Measurements from ENCODE around the gene CEP78. TPM values are rescaled to one million over a fixed set of nuclear protein-coding genes. Genes with fewer than 3 reads are reported as not detected.
A peak's percentile ranks its signal among the peaks of the same experiment; 100 is the strongest.

Gene CEP78
- total RNA-seq, 1 donor from 2014 or later: 21.5 TPM

DNA sequence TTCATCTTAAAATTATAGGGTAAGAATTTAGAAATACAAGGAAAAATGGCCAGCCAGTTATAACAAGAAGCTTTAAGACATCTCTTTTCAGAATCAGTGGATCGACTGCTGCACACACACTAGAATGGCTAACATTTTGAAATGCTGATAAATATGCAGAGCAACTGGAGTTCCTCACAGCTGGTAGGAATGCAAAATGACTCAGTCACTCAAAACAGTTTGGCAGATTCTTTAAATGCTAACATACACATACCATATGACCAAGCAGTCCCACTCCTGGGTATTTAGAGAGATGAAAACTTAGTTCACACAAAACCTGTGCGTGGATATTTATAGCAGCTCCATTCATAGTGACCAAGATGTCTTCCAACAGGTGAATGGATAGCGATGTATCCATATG lies 37.9 kb downstream of the CEP78 start:
- H3K9me3 Mint-ChIP-seq (ENCODE audit: unreplicated experiment): no peaks in the 10 kb centered on the region
- H4K20me1 ChIP-seq (ENCODE audit: insufficient read depth, low read length): no peaks in the 10 kb centered on the region
- H3K4me1 ChIP-seq (ENCODE audit: insufficient read depth, low read length): no peaks in the 10 kb centered on the region
- no peaks in the 10 kb centered on the region for H3K27me3 ChIP-seq (ENCODE audit: insufficient read depth, low read length)
- no peak overlapping the region for H3K4me3 Mint-ChIP-seq (ENCODE audit: unreplicated experiment)
- H3K36me3 Mint-ChIP-seq (ENCODE audit: low read depth, unreplicated experiment): no peaks in the 10 kb centered on the region
- H3K4me1 Mint-ChIP-seq (ENCODE audit: low read depth, unreplicated experiment): peaks cover 18% of the 10 kb centered on the region
- no peak overlapping the region for H3K4me2 ChIP-seq (ENCODE audit: low read length)
- H3K79me2 ChIP-seq (ENCODE audit: insufficient read depth, low read length): no peaks in the 10 kb centered on the region
- H3K27me3 Mint-ChIP-seq (ENCODE audit: low read depth, unreplicated experiment): no peaks in the 10 kb centered on the region
- DNase-seq (ENCODE audit: low read depth): no peak
- H3K9ac ChIP-seq (ENCODE audit: low read length): no peak overlapping the region
- no peak for TF ChIP-seq EZH2 (IDR thresholded peaks at IDR 0.05; ENCODE audit: insufficient read depth, low read length)
- TF ChIP-seq, protein P1, sequence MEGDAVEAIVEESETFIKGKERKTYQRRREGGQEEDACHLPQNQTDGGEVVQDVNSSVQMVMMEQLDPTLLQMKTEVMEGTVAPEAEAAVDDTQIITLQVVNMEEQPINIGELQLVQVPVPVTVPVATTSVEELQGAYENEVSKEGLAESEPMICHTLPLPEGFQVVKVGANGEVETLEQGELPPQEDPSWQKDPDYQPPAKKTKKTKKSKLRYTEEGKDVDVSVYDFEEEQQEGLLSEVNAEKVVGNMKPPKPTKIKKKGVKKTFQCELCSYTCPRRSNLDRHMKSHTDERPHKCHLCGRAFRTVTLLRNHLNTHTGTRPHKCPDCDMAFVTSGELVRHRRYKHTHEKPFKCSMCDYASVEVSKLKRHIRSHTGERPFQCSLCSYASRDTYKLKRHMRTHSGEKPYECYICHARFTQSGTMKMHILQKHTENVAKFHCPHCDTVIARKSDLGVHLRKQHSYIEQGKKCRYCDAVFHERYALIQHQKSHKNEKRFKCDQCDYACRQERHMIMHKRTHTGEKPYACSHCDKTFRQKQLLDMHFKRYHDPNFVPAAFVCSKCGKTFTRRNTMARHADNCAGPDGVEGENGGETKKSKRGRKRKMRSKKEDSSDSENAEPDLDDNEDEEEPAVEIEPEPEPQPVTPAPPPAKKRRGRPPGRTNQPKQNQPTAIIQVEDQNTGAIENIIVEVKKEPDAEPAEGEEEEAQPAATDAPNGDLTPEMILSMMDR (IDR thresholded peaks at IDR 0.05; ENCODE audit: insufficient read depth, low read depth, low read length): no peak
- no peaks in the 10 kb centered on the region for H3K9me3 ChIP-seq (ENCODE audit: insufficient read depth, low read depth, low read length)
- H3K27ac Mint-ChIP-seq (ENCODE audit: unreplicated experiment): peak overlapping the region; percentile 44
- no peak for FAIRE-seq
- no peaks in the 10 kb centered on the region for H3K36me3 ChIP-seq (ENCODE audit: insufficient read depth, low read length)
- H2AFZ ChIP-seq (ENCODE audit: low read depth, low read length): no peak overlapping the region
- no peak overlapping the region for H3K27ac ChIP-seq (ENCODE audit: low read depth, low read length)
- no peak overlapping the region for H3K4me3 ChIP-seq (ENCODE audit: insufficient read depth, low read depth, low read length)

- H3K79me2 ChIP-seq (ENCODE audit: insufficient read depth, low read length): no peaks in the 10 kb centered on the region
- no peaks in the 10 kb centered on the region for H3K4me1 ChIP-seq (ENCODE audit: insufficient read depth, low read length)
- no peak overlapping the region for H3K9ac ChIP-seq (ENCODE audit: low read length)
- H3K4me2 ChIP-seq (ENCODE audit: low read length): no peak overlapping the region
- no peak overlapping the region for H3K4me3 ChIP-seq (ENCODE audit: insufficient read depth, low read depth, low read length)
- no peaks in the 10 kb centered on the region for H3K9me3 ChIP-seq (ENCODE audit: insufficient read depth, low read depth, low read length)
- H3K27ac ChIP-seq (ENCODE audit: low read depth, low read length): no peak overlapping the region
- no peak for FAIRE-seq
- Mint-ChIP-seq H3K9me3 (ENCODE audit: unreplicated experiment) (peaks cover under 1% of the 10 kb centered on the region), H3K4me3 (ENCODE audit: unreplicated experiment) (no peak overlapping the region), H3K36me3 (ENCODE audit: low read depth, unreplicated experiment) (no peaks in the 10 kb centered on the region), H3K27me3 (ENCODE audit: low read depth, unreplicated experiment) (no peaks in the 10 kb centered on the region), H3K4me1 (ENCODE audit: low read depth, unreplicated experiment) (peaks cover 28% of the 10 kb centered on the region), H3K27ac (ENCODE audit: unreplicated experiment) (no peak overlapping the region)
- H3K36me3 ChIP-seq (ENCODE audit: insufficient read depth, low read length): no peaks in the 10 kb centered on the region
- no peaks in the 10 kb centered on the region for H4K20me1 ChIP-seq (ENCODE audit: insufficient read depth, low read length)
- TF ChIP-seq EZH2 (IDR thresholded peaks at IDR 0.05; ENCODE audit: insufficient read depth, low read length): no peak
- TF ChIP-seq, protein P1 (IDR thresholded peaks at IDR 0.05; ENCODE audit: insufficient read depth, low read depth, low read length): no peak
- no peaks in the 10 kb centered on the region for H3K27me3 ChIP-seq (ENCODE audit: insufficient read depth, low read length)
- peak; percentile 84 for DNase-seq (ENCODE audit: low read depth)
- no peak overlapping the region for H2AFZ ChIP-seq (ENCODE audit: low read depth, low read length)
Measured at GRCh38 chr9:78278177-78278777, 42.4 kb downstream of the CEP78 start.

DNA sequence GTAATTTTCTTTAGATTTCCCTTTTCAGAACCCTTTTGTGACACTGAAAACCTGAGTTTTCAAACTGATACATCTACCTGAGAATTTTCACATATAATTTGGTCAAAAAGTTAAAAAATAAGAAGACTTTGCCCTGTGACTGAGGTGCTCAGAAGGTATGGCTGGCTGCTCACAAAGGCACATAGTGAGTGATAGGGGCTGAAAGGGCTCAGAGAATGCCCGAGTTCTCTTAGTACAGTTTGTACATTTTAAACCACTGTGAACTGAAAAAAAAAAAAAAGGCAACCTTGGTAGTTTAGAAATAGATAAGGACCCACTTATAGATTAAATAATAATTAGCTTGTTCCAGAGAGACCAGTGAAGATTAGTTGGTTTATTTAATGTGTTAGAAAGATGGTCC lies 42.9 kb downstream of the CEP78 start:
- no peak for DNase-seq (ENCODE audit: low read depth)
- H4K20me1 ChIP-seq (ENCODE audit: insufficient read depth, low read length): no peaks in the 10 kb centered on the region
- no peak overlapping the region for H3K4me3 ChIP-seq (ENCODE audit: insufficient read depth, low read depth, low read length)
- no peak for TF ChIP-seq EZH2 (IDR thresholded peaks at IDR 0.05; ENCODE audit: insufficient read depth, low read length)
- TF ChIP-seq, protein P1 (IDR thresholded peaks at IDR 0.05; ENCODE audit: insufficient read depth, low read depth, low read length): no peak
- no peak for FAIRE-seq
- no peaks in the 10 kb centered on the region for H3K4me1 ChIP-seq (ENCODE audit: insufficient read depth, low read length)
- H3K4me1 Mint-ChIP-seq (ENCODE audit: low read depth, unreplicated experiment): peaks cover 29% of the 10 kb centered on the region
- H3K79me2 ChIP-seq (ENCODE audit: insufficient read depth, low read length): no peaks in the 10 kb centered on the region
- H3K9me3 Mint-ChIP-seq (ENCODE audit: unreplicated experiment): peaks cover 3% of the 10 kb centered on the region
- no peaks in the 10 kb centered on the region for H3K36me3 ChIP-seq (ENCODE audit: insufficient read depth, low read length)
- H3K4me3 Mint-ChIP-seq (ENCODE audit: unreplicated experiment): no peak overlapping the region
- no peak overlapping the region for H3K9ac ChIP-seq (ENCODE audit: low read length)
- H3K36me3 Mint-ChIP-seq (ENCODE audit: low read depth, unreplicated experiment): no peaks in the 10 kb centered on the region
- no peaks in the 10 kb centered on the region for H3K27me3 Mint-ChIP-seq (ENCODE audit: low read depth, unreplicated experiment)
- H3K9me3 ChIP-seq (ENCODE audit: insufficient read depth, low read depth, low read length): no peaks in the 10 kb centered on the region
- H3K27ac Mint-ChIP-seq (ENCODE audit: unreplicated experiment): no peak overlapping the region
- no peak overlapping the region for H3K27ac ChIP-seq (ENCODE audit: low read depth, low read length)
- no peaks in the 10 kb centered on the region for H3K27me3 ChIP-seq (ENCODE audit: insufficient read depth, low read length)
- no peak overlapping the region for H2AFZ ChIP-seq (ENCODE audit: low read depth, low read length)
- H3K4me2 ChIP-seq (ENCODE audit: low read length): no peak overlapping the region
